Loucy (cell line): ENCODE results near the gene GATA6.
A peak's percentile ranks its signal among the peaks of the same experiment; 100 is the strongest.
"Not testable (repeated sequence)": the region's sequence is repeated elsewhere in the genome, so short reads cannot be mapped to it uniquely, and the experiment has no call there.

Experiments
- H2AFZ ChIP-seq: fragments of 200-600 bp; sonication (generic); 2 replicates; pipeline ENCODE4 v1.6.0; 2016; ENCODE audit warnings: antibody characterized with exemption, mild to moderate bottlenecking, low read length, moderate library complexity
- H3F3A ChIP-seq: fragments of 200-600 bp; 2 replicates; pipeline ENCODE4 v1.6.0; 2016; ENCODE audit warnings: antibody characterized with exemption, low read depth, mild to moderate bottlenecking
- H3K27me3 ChIP-seq: fragments of 200-600 bp; sonication (generic); 2 replicates; pipeline ENCODE4 v1.6.1; 2014; ENCODE audit warnings: low read length, mild to moderate bottlenecking; ENCODE audit not compliant: insufficient read depth, poor library complexity, severe bottlenecking
- H3K36me3 ChIP-seq: fragments of 200-600 bp; sonication (generic); 2 replicates; pipeline ENCODE4 v1.6.1; 2016; ENCODE audit warnings: low read length; ENCODE audit not compliant: insufficient read depth
- H3K4me1 ChIP-seq: fragments of 200-600 bp; sonication (generic); 2 replicates; pipeline ENCODE4 v1.5.1; 2014; ENCODE audit warnings: low read length, mild to moderate bottlenecking; ENCODE audit not compliant: insufficient read depth, poor library complexity, severe bottlenecking
- H3K4me2 ChIP-seq: fragments of 200-600 bp; sonication (generic); 2 replicates; pipeline ENCODE4 v1.6.0; 2014; ENCODE audit warnings: antibody characterized with exemption, low read length, low read depth, mild to moderate bottlenecking; ENCODE audit not compliant: poor library complexity, severe bottlenecking
- H3K4me3 ChIP-seq: fragments of 200-600 bp; sonication (generic); 2 replicates; pipeline ENCODE4 v1.5.1; 2014; ENCODE audit warnings: low read length, mild to moderate bottlenecking, mixed read lengths; ENCODE audit not compliant: poor library complexity, severe bottlenecking
- H3K79me2 ChIP-seq: fragments of 200-600 bp; sonication (generic); 2 replicates; pipeline ENCODE4 v1.6.1; 2014; ENCODE audit warnings: low read length; ENCODE audit not compliant: insufficient read depth
- H3K9ac ChIP-seq: fragments of 200-600 bp; sonication (generic); 2 replicates; pipeline ENCODE4 v1.6.0; 2014; ENCODE audit warnings: mild to moderate bottlenecking, low read depth, low read length, moderate library complexity; ENCODE audit not compliant: poor library complexity, severe bottlenecking
- H3K9me2 ChIP-seq: fragments of 200-600 bp; sonication (generic); replicated peaks from 2 replicates; pipeline ENCODE4 v1.6.1; 2016; ENCODE audit warnings: low read depth, low read length, mixed read lengths
- H3K9me3 ChIP-seq: fragments of 200-600 bp; sonication (generic); 2 replicates; pipeline ENCODE4 v1.6.1; 2014; ENCODE audit warnings: mild to moderate bottlenecking, antibody characterized with exemption, low read length, low read depth; ENCODE audit not compliant: insufficient read depth
- H4K20me1 ChIP-seq: fragments of 200-600 bp; sonication (generic); 2 replicates; pipeline ENCODE4 v1.6.0; 2014; ENCODE audit warnings: antibody characterized with exemption, low read length, mild to moderate bottlenecking; ENCODE audit not compliant: insufficient read depth, poor library complexity, severe bottlenecking
- CTCF ChIP-seq: fragments of 200-600 bp; sonication (generic); conservative IDR thresholded peaks from 2 replicates; pipeline ENCODE4 v1.5.1; 2014; ENCODE audit warnings: mild to moderate bottlenecking, antibody characterized with exemption, low read length
- EZH2phosphoT487 ChIP-seq: fragments of 200-600 bp; IDR thresholded peaks from 2 replicates; pipeline ENCODE4 v1.6.1; 2018; ENCODE audit warnings: antibody characterized with exemption, mild to moderate bottlenecking, moderate library complexity, borderline replicate concordance

Gene GATA6

GRCh38 chr18:22218835-22219234, 49.4 kb downstream of the GATA6 start:
- Histone ChIP-seq H4K20me1 (no peaks in the 10 kb centered on the region), H3K9ac (no peak overlapping the region), H3K9me2 (no peaks in the 10 kb centered on the region), H3F3A (no peaks in the 10 kb centered on the region), H3K27me3 (no peaks in the 10 kb centered on the region), H3K36me3 (no peaks in the 10 kb centered on the region), H3K4me3 (no peak overlapping the region), H2AFZ (no peak overlapping the region), H3K4me2 (no peak overlapping the region), H3K79me2 (no peaks in the 10 kb centered on the region), H3K9me3 (no peaks in the 10 kb centered on the region), H3K4me1 (peaks cover 14% of the 10 kb centered on the region)
- no peak for TF ChIP-seq CTCF

GRCh38 chr18:22219568-22220355, 50.4 kb downstream of the GATA6 start:
- no peaks in the 10 kb centered on the region for H3K79me2 ChIP-seq
- H3K9ac ChIP-seq, result no peak overlapping the region
- H3K9me2 ChIP-seq, result no peaks in the 10 kb centered on the region
- H3K27me3 ChIP-seq, result no peaks in the 10 kb centered on the region
- no peaks in the 10 kb centered on the region for H3F3A ChIP-seq
- H4K20me1 ChIP-seq, result no peaks in the 10 kb centered on the region
- H2AFZ ChIP-seq, result no peak overlapping the region
- no peaks in the 10 kb centered on the region for H3K9me3 ChIP-seq
- H3K4me3 ChIP-seq, result no peak overlapping the region
- H3K4me2 ChIP-seq, result no peak overlapping the region
- peaks cover 10% of the 10 kb centered on the region for H3K4me1 ChIP-seq
- TF ChIP-seq EZH2phosphoT487 (no peak), CTCF (no peak)
- no peaks in the 10 kb centered on the region for H3K36me3 ChIP-seq

- not testable (repeated sequence) for H3K4me2 ChIP-seq, H3K79me2 ChIP-seq, H3K9me3 ChIP-seq, H3K9ac ChIP-seq, H3F3A ChIP-seq, H3K36me3 ChIP-seq, H4K20me1 ChIP-seq, H3K4me3 ChIP-seq, H2AFZ ChIP-seq, H3K9me2 ChIP-seq, H3K4me1 ChIP-seq, H3K27me3 ChIP-seq
Measured at GRCh38 chr18:22220585-22220984, 51.2 kb downstream of the GATA6 start.

- no peak overlapping the region for H3K9ac ChIP-seq
- H3K79me2 ChIP-seq, result no peaks in the 10 kb centered on the region
- H3K4me1 ChIP-seq, result peaks cover 5% of the 10 kb centered on the region
- H2AFZ ChIP-seq, result no peak overlapping the region
- H3K9me3 ChIP-seq, result no peaks in the 10 kb centered on the region
- TF ChIP-seq CTCF (no peak), EZH2phosphoT487 (no peak)
- peak overlapping the region; percentile 17 for H3K4me2 ChIP-seq
- no peak overlapping the region for H3K4me3 ChIP-seq
- no peaks in the 10 kb centered on the region for H3K9me2 ChIP-seq
- H3F3A ChIP-seq, result no peaks in the 10 kb centered on the region
- H4K20me1 ChIP-seq, result no peaks in the 10 kb centered on the region
- H3K27me3 ChIP-seq, result no peaks in the 10 kb centered on the region
- H3K36me3 ChIP-seq, result no peaks in the 10 kb centered on the region
Measured at GRCh38 chr18:22221350-22221749, 52.0 kb downstream of the GATA6 start.
